Karpas-422 (cell line): Measurements from ENCODE around the gene HUNK. TPM values are rescaled to one million over a fixed set of nuclear protein-coding genes. Genes with fewer than 3 reads are reported as not detected.

Experiments used
- DNase-seq: peaks from one replicate; pipeline ENCODE4 v3.0.0-alpha.2; 2015
- H2AFZ ChIP-seq: fragments of 200-600 bp; sonication (generic); 2 replicates; pipeline ENCODE4 v1.6.1; 2014; ENCODE audit warnings: antibody characterized with exemption, low read length, mixed read lengths
- H3K27ac ChIP-seq: fragments of 200-600 bp; sonication (generic); 2 replicates; pipeline ENCODE4 v1.5.1; 2014; ENCODE audit warnings: mild to moderate bottlenecking, low read length, moderate library complexity
- H3K27me3 ChIP-seq: fragments of 200-600 bp; sonication (generic); 2 replicates; pipeline ENCODE4 v1.6.1; 2014; ENCODE audit warnings: low read length, mixed read lengths
- H3K36me3 ChIP-seq: fragments of 200-600 bp; sonication (generic); 2 replicates; pipeline ENCODE4 v1.6.1; 2014; ENCODE audit warnings: low read length, mixed read lengths; ENCODE audit not compliant: insufficient read depth
- H3K4me1 ChIP-seq: fragments of 200-600 bp; sonication (generic); 2 replicates; pipeline ENCODE4 v1.6.1; 2014; ENCODE audit warnings: mild to moderate bottlenecking, low read length, mixed read lengths
- H3K4me2 ChIP-seq: fragments of 200-600 bp; sonication (generic); 2 replicates; pipeline ENCODE4 v1.6.1; 2014; ENCODE audit warnings: low read length, low read depth, mild to moderate bottlenecking; ENCODE audit not compliant: poor library complexity, severe bottlenecking
- H3K4me3 ChIP-seq: fragments of 200-600 bp; sonication (generic); 2 replicates; pipeline ENCODE4 v1.5.1; 2014; ENCODE audit warnings: mild to moderate bottlenecking, antibody characterized with exemption, low read length, mixed read lengths
- H3K79me2 ChIP-seq: fragments of 200-600 bp; sonication (generic); 2 replicates; pipeline ENCODE4 v1.6.1; 2014; ENCODE audit warnings: mild to moderate bottlenecking, low read length, mixed read lengths
- H3K9ac ChIP-seq: fragments of 200-600 bp; sonication (generic); 2 replicates; pipeline ENCODE4 v1.6.0; 2014; ENCODE audit warnings: low read length
- H3K9me2 ChIP-seq: fragments of 200-600 bp; sonication (generic), shearing (Covaris generic); replicated peaks from 2 replicates; pipeline ENCODE4 v1.6.0; 2014; ENCODE audit warnings: mild to moderate bottlenecking, low read length, moderate library complexity; ENCODE audit not compliant: insufficient read depth
- H3K9me3 ChIP-seq: fragments of 300-700, 200-600 bp; sonication (generic); 2 replicates; pipeline ENCODE4 v1.6.1; 2014; ENCODE audit warnings: low read length, mixed read lengths
- H4K20me1 ChIP-seq: fragments of 200-600 bp; sonication (generic); 2 replicates; pipeline ENCODE4 v1.6.1; 2014; ENCODE audit warnings: mild to moderate bottlenecking, antibody characterized with exemption, low read length, low read depth; ENCODE audit not compliant: insufficient read depth
- total RNA-seq: library from RNA; depleted of rRNA; stranded (reverse); fragments of >200 nt; shearing (Covaris generic); gene quantifications from 2 replicates; pipeline ENCODE4 v1.2.3, GENCODE V29; 2014; ENCODE audit warnings: low replicate concordance

HUNK gene
- total RNA-seq, 1 experiment from 2014 or later = not detected

GRCh38 chr21:31923756-31924155 lies 50.9 kb downstream of the HUNK start:
- no peaks in the 10 kb centered on the region for H3K9me3 ChIP-seq
- no peaks in the 10 kb centered on the region for H4K20me1 ChIP-seq
- H3K4me1 ChIP-seq = no peaks in the 10 kb centered on the region
- no peaks in the 10 kb centered on the region for H3K79me2 ChIP-seq
- H3K9me2 ChIP-seq = no peaks in the 10 kb centered on the region
- H3K27me3 ChIP-seq = no peaks in the 10 kb centered on the region
- H3K4me3 ChIP-seq = no peak overlapping the region
- no peak for DNase-seq
- H3K27ac ChIP-seq = no peak overlapping the region
- no peak overlapping the region for H3K4me2 ChIP-seq
- H2AFZ ChIP-seq = no peak overlapping the region
- H3K9ac ChIP-seq = no peak overlapping the region
- H3K36me3 ChIP-seq = no peaks in the 10 kb centered on the region

- H3K27me3 ChIP-seq = no peaks in the 10 kb centered on the region
- no peaks in the 10 kb centered on the region for H3K36me3 ChIP-seq
- DNase-seq = no peak
- H3K9me3 ChIP-seq = no peaks in the 10 kb centered on the region
- H3K4me1 ChIP-seq = no peaks in the 10 kb centered on the region
- no peak overlapping the region for H3K4me3 ChIP-seq
- H3K9ac ChIP-seq = no peak overlapping the region
- no peaks in the 10 kb centered on the region for H3K9me2 ChIP-seq
- H4K20me1 ChIP-seq = no peaks in the 10 kb centered on the region
- no peak overlapping the region for H3K4me2 ChIP-seq
- no peak overlapping the region for H2AFZ ChIP-seq
- H3K79me2 ChIP-seq = no peaks in the 10 kb centered on the region
- no peak overlapping the region for H3K27ac ChIP-seq
Measured at GRCh38 chr21:31924548-31924947, 51.7 kb downstream of the HUNK start.

- Histone ChIP-seq H3K27ac (no peak overlapping the region), H3K36me3 (no peaks in the 10 kb centered on the region), H3K9ac (no peak overlapping the region), H3K9me2 (no peaks in the 10 kb centered on the region), H2AFZ (no peak overlapping the region), H3K9me3 (no peaks in the 10 kb centered on the region), H3K27me3 (no peaks in the 10 kb centered on the region), H3K4me3 (no peak overlapping the region), H4K20me1 (no peaks in the 10 kb centered on the region), H3K4me1 (no peaks in the 10 kb centered on the region), H3K4me2 (no peak overlapping the region), H3K79me2 (no peaks in the 10 kb centered on the region)
- DNase-seq = no peak
Measured at GRCh38 chr21:31926498-31926897, 53.7 kb downstream of the HUNK start.

GRCh38 chr21:31927689-31928353 lies 55.0 kb downstream of the HUNK start:
- Histone ChIP-seq H3K4me3 (no peak overlapping the region), H3K4me1 (no peaks in the 10 kb centered on the region), H2AFZ (no peak overlapping the region), H3K9me2 (no peaks in the 10 kb centered on the region), H3K79me2 (no peaks in the 10 kb centered on the region), H3K9me3 (no peaks in the 10 kb centered on the region), H3K27me3 (no peaks in the 10 kb centered on the region), H3K27ac (no peak overlapping the region), H3K9ac (no peak overlapping the region), H3K36me3 (no peaks in the 10 kb centered on the region), H3K4me2 (no peak overlapping the region), H4K20me1 (no peaks in the 10 kb centered on the region)
- DNase-seq = no peak

- no peak overlapping the region for H2AFZ ChIP-seq
- H4K20me1 ChIP-seq = no peaks in the 10 kb centered on the region
- H3K79me2 ChIP-seq = no peaks in the 10 kb centered on the region
- no peaks in the 10 kb centered on the region for H3K27me3 ChIP-seq
- no peaks in the 10 kb centered on the region for H3K9me2 ChIP-seq
- H3K4me2 ChIP-seq = no peak overlapping the region
- H3K9me3 ChIP-seq = no peaks in the 10 kb centered on the region
- H3K27ac ChIP-seq = no peak overlapping the region
- no peaks in the 10 kb centered on the region for H3K36me3 ChIP-seq
- no peak overlapping the region for H3K4me3 ChIP-seq
- no peak overlapping the region for H3K9ac ChIP-seq
- H3K4me1 ChIP-seq = no peaks in the 10 kb centered on the region
- no peak for DNase-seq
Measured at GRCh38 chr21:31928656-31929055, 55.8 kb downstream of the HUNK start.

- Histone ChIP-seq H3K79me2 (no peaks in the 10 kb centered on the region), H3K4me3 (no peak overlapping the region), H3K4me1 (no peaks in the 10 kb centered on the region), H3K9me2 (no peaks in the 10 kb centered on the region), H3K36me3 (no peaks in the 10 kb centered on the region), H3K9me3 (no peaks in the 10 kb centered on the region), H4K20me1 (no peaks in the 10 kb centered on the region), H3K4me2 (no peak overlapping the region), H3K27ac (no peak overlapping the region), H2AFZ (no peak overlapping the region), H3K27me3 (no peaks in the 10 kb centered on the region), H3K9ac (no peak overlapping the region)
- DNase-seq = no peak
Measured at GRCh38 chr21:31929548-31929947, 56.7 kb downstream of the HUNK start.

GRCh38 chr21:31930001-31930400 lies 57.2 kb downstream of the HUNK start:
- no peaks in the 10 kb centered on the region for H3K4me1 ChIP-seq
- H3K4me3 ChIP-seq = no peak overlapping the region
- H3K27ac ChIP-seq = no peak overlapping the region
- no peak overlapping the region for H3K9ac ChIP-seq
- DNase-seq = no peak
- H3K27me3 ChIP-seq = no peaks in the 10 kb centered on the region
- no peaks in the 10 kb centered on the region for H3K79me2 ChIP-seq
- no peak overlapping the region for H3K4me2 ChIP-seq
- H2AFZ ChIP-seq = no peak overlapping the region
- no peaks in the 10 kb centered on the region for H4K20me1 ChIP-seq
- no peaks in the 10 kb centered on the region for H3K9me2 ChIP-seq
- no peaks in the 10 kb centered on the region for H3K9me3 ChIP-seq
- H3K36me3 ChIP-seq = no peaks in the 10 kb centered on the region

- Histone ChIP-seq H3K4me2 (no peak overlapping the region), H3K79me2 (no peaks in the 10 kb centered on the region), H3K9me2 (no peaks in the 10 kb centered on the region), H2AFZ (no peak overlapping the region), H3K4me3 (no peak overlapping the region), H3K36me3 (no peaks in the 10 kb centered on the region), H3K27ac (no peak overlapping the region), H3K4me1 (no peaks in the 10 kb centered on the region), H3K27me3 (no peaks in the 10 kb centered on the region), H3K9me3 (no peaks in the 10 kb centered on the region), H4K20me1 (no peaks in the 10 kb centered on the region), H3K9ac (no peak overlapping the region)
- DNase-seq = no peak
Measured at GRCh38 chr21:31931644-31932469, 59.0 kb downstream of the HUNK start.
